Activated T-cell treated with anti-CD3 and anti-CD28 coated beads, Interleukin-2, amount 50 U/mL, for 72 hours (primary cell): ENCODE data around the gene PTGER3. TPM values are rescaled to one million over a fixed set of nuclear protein-coding genes. Genes with fewer than 3 reads are reported as not detected.

Source experiments
- ATAC-seq, 2 donors: fragments of 150-1000 bp; cut with Tn5 transposase; replicated peaks in 1 of 2; 2 replicates each; pipeline ENCODE4 v1.10.0; 2021; ENCODE audit warnings: moderate library complexity in 2 of 2, mild to moderate bottlenecking in 1 of 2
- DNase-seq, 2 donors: peaks; one replicate each; pipeline ENCODE4 v3.0.0; 2021 to 2022; ENCODE audit warnings: mixed read lengths in 1 of 2
- H3K27ac Mint-ChIP-seq: one replicate; pipeline ENCODE4 v1.8.0; 2022; ENCODE audit warnings: mild to moderate bottlenecking, moderate library complexity, mixed read lengths
- H3K27me3 Mint-ChIP-seq: one replicate; pipeline ENCODE4 v1.8.0; 2022; ENCODE audit warnings: low read depth, mixed read lengths
- H3K36me3 Mint-ChIP-seq, 2 donors: one replicate each; pipeline ENCODE4 v1.8.0; 2022; ENCODE audit warnings: mixed read lengths in 2 of 2, mild to moderate bottlenecking in 1 of 2; ENCODE audit not compliant: insufficient read depth in 2 of 2
- H3K4me1 Mint-ChIP-seq: one replicate; pipeline ENCODE4 v1.8.0; 2022; ENCODE audit warnings: low read depth, mixed read lengths
- H3K4me3 Mint-ChIP-seq, 2 donors: one replicate each; pipeline ENCODE4 v1.8.0; 2022; ENCODE audit warnings: mild to moderate bottlenecking in 2 of 2, mixed read lengths in 2 of 2, moderate library complexity in 2 of 2
- H3K9me3 Mint-ChIP-seq, 2 donors: one replicate each; pipeline ENCODE4 v1.8.0; 2022; ENCODE audit warnings: mixed read lengths in 2 of 2
- total RNA-seq, 2 donors: library from RNA; stranded (reverse); gene quantifications; one replicate each; pipeline ENCODE4 v1.2.3, GENCODE V29; 2022

The PTGER3 gene
- total RNA-seq, 2 donors from 2014 or later = 0.05 TPM; not detected in 1

GRCh38 chr1:71043065-71043464, 4.6 kb downstream of the PTGER3 start:
- Mint-ChIP-seq H3K4me3 (no peak overlapping the region), H3K36me3 (no peaks in the 10 kb centered on the region), H3K9me3 (peaks cover 0 to 1% of the 10 kb centered on the region in 2 donors), H3K27me3 (peaks cover 60% of the 10 kb centered on the region), H3K27ac (no peak overlapping the region), H3K4me1 (peaks cover 13% of the 10 kb centered on the region)
- ATAC-seq (no peak), DNase-seq (no peak)

DNA sequence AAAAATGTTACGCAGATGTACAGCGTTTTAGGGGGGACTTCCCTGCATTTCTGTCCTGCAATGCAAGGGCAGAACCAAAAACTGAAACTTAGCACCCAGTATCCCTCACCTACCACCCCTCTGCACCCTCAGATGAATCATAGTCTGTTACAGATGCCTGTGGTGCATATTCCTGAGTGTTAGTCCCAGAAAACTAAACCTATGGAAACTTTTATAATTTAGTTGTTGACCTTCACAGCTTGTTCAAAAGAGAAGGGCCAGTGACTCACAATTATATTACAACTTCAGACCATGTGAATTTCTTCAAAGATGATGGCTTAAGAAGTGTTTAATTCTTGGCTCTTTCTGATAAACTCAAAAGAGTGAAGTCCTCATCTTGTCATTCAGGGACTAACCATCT, 5.8 kb downstream of the PTGER3 start:
- Mint-ChIP-seq H3K27me3 (peaks cover 49% of the 10 kb centered on the region), H3K9me3 (peaks cover 0 to 1% of the 10 kb centered on the region in 2 donors), H3K36me3 (no peaks in the 10 kb centered on the region), H3K4me1 (peaks cover 10% of the 10 kb centered on the region), H3K27ac (no peak overlapping the region), H3K4me3 (no peak overlapping the region)
- DNase-seq (no peak), ATAC-seq (no peak)

- Mint-ChIP-seq H3K27ac (no peak overlapping the region), H3K9me3 (peaks cover 0 to 1% of the 10 kb centered on the region in 2 donors), H3K4me3 (no peak overlapping the region), H3K27me3 (peaks cover 41% of the 10 kb centered on the region), H3K4me1 (peaks cover 10% of the 10 kb centered on the region), H3K36me3 (no peaks in the 10 kb centered on the region)
- no peak for DNase-seq
- ATAC-seq = no peak
Measured at GRCh38 chr1:71039661-71040262, 7.9 kb downstream of the PTGER3 start.

DNA sequence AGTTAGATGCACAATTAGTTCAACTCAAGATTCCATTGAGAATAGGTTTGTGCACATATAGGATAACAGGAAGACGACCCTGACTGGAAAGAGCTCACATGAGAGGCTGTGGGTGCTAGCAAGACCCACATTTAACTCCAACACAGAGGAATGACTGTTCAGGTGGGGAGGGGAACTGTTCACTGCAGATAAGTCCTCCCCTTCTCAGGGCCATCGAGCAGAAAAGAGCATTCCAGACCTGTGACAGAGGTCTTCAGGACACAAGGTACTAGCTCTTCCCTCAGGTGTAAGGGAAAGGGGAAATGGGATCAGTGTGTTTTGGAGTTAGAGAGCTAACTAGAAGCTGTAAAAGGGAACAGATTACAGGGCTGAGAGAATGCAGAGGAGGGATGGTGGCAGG, 8.7 kb downstream of the PTGER3 start:
- no peak overlapping the region for H3K27ac Mint-ChIP-seq
- ATAC-seq (no peak), DNase-seq (no peak)
- H3K9me3 Mint-ChIP-seq = peaks cover 0 to 1% of the 10 kb centered on the region in 2 donors
- H3K4me1 Mint-ChIP-seq = peaks cover 10% of the 10 kb centered on the region
- peaks cover 37% of the 10 kb centered on the region for H3K27me3 Mint-ChIP-seq
- no peaks in the 10 kb centered on the region for H3K36me3 Mint-ChIP-seq
- no peak overlapping the region for H3K4me3 Mint-ChIP-seq

DNA sequence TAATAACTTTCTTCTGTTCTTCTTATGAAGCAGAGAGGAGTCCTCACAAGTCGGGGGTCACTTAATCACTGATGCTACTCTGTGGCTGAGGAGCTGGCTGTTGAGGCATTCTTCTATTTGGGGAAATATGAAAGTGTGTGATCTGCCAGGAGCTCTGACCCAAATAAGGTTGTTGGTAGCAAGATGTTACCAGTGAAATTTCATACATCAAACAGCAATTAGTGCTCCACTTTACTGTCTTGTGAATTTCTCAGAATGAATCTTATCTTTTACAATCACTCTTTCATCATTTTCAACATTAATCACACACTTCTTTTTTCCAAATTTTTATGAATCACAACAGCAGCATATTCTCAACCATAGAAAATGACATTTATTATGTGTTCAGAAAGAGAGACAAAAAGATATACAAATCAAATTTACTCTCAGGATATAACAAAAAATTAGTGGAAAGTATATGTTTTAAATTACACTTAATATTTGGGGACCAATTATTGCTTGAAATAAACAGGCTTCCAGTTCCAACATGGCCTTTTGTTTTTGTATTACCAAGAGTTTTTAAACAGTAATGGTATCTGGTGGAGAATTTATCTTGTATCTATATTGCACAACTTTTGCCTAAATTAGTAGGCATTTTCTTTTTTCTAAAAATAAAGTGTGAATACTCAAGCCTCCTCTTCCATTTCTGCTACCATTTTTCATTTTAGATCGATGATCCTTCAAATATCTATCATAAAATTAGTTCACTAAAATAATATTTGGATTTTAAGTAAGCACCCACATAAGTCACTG, 9.6 kb downstream of the PTGER3 start:
- H3K4me1 Mint-ChIP-seq = peaks cover 10% of the 10 kb centered on the region
- DNase-seq (no peak), ATAC-seq (peak; percentile 22 to 35)
- H3K27me3 Mint-ChIP-seq = peaks cover 44% of the 10 kb centered on the region
- no peak overlapping the region for H3K27ac Mint-ChIP-seq
- H3K36me3 Mint-ChIP-seq = no peaks in the 10 kb centered on the region
- peaks cover 0 to 1% of the 10 kb centered on the region in 2 donors for H3K9me3 Mint-ChIP-seq
- no peak overlapping the region for H3K4me3 Mint-ChIP-seq

GRCh38 chr1:71037066-71037465, 10.6 kb downstream of the PTGER3 start:
- DNase-seq (no peak), ATAC-seq (no peak)
- Mint-ChIP-seq H3K36me3 (no peaks in the 10 kb centered on the region), H3K4me1 (peaks cover 10% of the 10 kb centered on the region), H3K27me3 (peaks cover 48% of the 10 kb centered on the region), H3K4me3 (no peak overlapping the region), H3K27ac (no peak overlapping the region), H3K9me3 (peaks cover 0 to 1% of the 10 kb centered on the region in 2 donors)

DNA sequence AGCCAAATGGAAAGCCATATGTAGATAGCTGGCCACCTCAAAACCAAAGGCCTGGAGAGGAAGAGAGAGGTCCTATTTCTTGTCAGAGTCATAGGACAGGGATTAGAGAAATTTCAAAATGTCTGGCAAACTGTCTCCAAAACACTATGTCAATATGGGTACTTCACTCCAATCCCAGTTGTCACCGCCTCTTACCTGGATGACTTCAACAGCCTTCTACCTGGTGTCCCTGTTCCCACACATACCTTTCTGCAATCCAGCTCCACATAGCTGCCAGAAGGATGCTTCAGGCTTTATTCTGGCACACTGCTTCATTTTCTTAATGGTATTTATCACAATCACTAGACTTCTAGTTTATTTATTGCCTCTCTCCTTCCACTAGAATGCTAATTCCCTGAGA, 14.5 kb downstream of the PTGER3 start:
- DNase-seq = no peak
- H3K9me3 Mint-ChIP-seq = no peaks in the 10 kb centered on the region
- no peaks in the 10 kb centered on the region for H3K36me3 Mint-ChIP-seq
- peaks cover 31% of the 10 kb centered on the region for H3K27me3 Mint-ChIP-seq
- no peak for ATAC-seq
- H3K4me1 Mint-ChIP-seq = no peaks in the 10 kb centered on the region
- no peak overlapping the region for H3K4me3 Mint-ChIP-seq
- no peak overlapping the region for H3K27ac Mint-ChIP-seq

DNA sequence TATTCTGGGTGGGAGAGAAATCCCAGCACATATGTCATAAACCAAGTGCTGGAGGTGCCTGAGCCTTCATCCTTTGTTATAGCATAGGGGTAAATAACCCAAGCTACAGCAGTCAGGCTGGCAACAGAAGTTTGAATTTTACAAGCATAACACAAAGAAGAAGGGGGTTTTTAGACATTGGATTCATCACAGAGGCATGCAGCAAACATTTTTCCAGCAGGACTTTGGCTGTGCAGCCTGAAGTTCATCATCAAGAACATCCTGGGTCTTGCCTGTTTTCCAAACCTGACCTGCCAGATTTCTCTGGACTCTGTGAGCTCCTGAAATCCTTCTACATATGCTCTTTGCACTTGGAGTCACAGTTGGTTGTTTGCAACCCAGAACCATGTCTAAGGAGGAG, 16.2 kb downstream of the PTGER3 start:
- H3K4me3 Mint-ChIP-seq = no peak overlapping the region
- H3K9me3 Mint-ChIP-seq = no peaks in the 10 kb centered on the region
- H3K36me3 Mint-ChIP-seq = no peaks in the 10 kb centered on the region
- DNase-seq = no peak
- peaks cover 34% of the 10 kb centered on the region for H3K27me3 Mint-ChIP-seq
- H3K27ac Mint-ChIP-seq = no peak overlapping the region
- no peaks in the 10 kb centered on the region for H3K4me1 Mint-ChIP-seq
- no peak for ATAC-seq

DNA sequence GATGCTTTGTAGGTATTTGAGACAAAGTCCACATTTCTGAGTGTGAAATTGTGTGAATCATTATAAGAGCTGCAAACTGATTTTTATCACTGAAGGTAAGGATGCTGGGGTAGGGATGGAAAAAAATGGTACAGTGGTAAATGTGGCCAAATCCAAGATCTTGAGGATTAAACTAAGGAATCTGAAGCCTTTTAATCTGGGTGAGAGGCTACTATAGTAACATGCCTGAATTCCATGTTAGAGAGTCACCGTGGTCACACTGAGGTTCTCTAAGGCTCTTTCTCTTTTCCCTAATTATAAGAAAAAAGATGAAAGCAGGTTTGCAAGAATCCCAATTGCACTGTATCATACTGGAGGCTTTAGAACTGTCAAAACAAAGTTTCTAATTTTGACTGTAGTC, 17.6 kb downstream of the PTGER3 start:
- DNase-seq (no peak), ATAC-seq (no peak)
- no peak overlapping the region for H3K4me3 Mint-ChIP-seq
- no peak overlapping the region for H3K27ac Mint-ChIP-seq
- H3K27me3 Mint-ChIP-seq = peaks cover 22% of the 10 kb centered on the region
- H3K36me3 Mint-ChIP-seq = no peaks in the 10 kb centered on the region
- H3K9me3 Mint-ChIP-seq = no peaks in the 10 kb centered on the region
- no peaks in the 10 kb centered on the region for H3K4me1 Mint-ChIP-seq

- Mint-ChIP-seq H3K27me3 (peaks cover 21% of the 10 kb centered on the region), H3K9me3 (no peaks in the 10 kb centered on the region), H3K27ac (no peak overlapping the region), H3K4me1 (no peaks in the 10 kb centered on the region), H3K4me3 (no peak overlapping the region), H3K36me3 (no peaks in the 10 kb centered on the region)
- no peak for DNase-seq
- ATAC-seq = no peak
Measured at GRCh38 chr1:71028981-71029380, 18.6 kb downstream of the PTGER3 start.

DNA sequence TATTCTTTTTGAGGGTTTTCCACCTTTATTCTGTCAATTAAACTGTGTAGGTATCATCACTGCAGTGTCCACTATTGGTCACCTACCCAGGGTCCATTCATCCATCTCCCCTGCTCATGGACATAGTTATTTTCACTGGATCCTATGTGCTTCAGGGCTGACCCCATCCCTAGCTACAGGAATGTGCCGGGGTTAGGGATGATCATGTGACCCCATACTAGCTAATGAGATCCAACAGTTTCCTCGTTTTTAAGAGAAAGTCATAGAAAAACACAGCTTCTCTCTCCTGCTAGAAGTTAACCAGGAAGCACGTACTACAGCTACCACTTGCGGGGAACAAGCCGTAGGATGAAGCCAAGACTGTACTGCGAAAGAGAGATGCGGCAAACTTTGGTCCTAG, 19.6 kb downstream of the PTGER3 start:
- Mint-ChIP-seq H3K36me3 (no peaks in the 10 kb centered on the region), H3K27me3 (peaks cover 14% of the 10 kb centered on the region), H3K27ac (no peak overlapping the region), H3K4me3 (no peak overlapping the region), H3K9me3 (no peaks in the 10 kb centered on the region), H3K4me1 (no peaks in the 10 kb centered on the region)
- no peak for ATAC-seq
- DNase-seq = no peak

GRCh38 chr1:71026093-71026492, 21.5 kb downstream of the PTGER3 start:
- H3K4me1 Mint-ChIP-seq = no peaks in the 10 kb centered on the region
- H3K4me3 Mint-ChIP-seq = no peak overlapping the region
- no peaks in the 10 kb centered on the region for H3K9me3 Mint-ChIP-seq
- no peak overlapping the region for H3K27ac Mint-ChIP-seq
- H3K27me3 Mint-ChIP-seq = peaks cover 10% of the 10 kb centered on the region
- no peak for ATAC-seq
- H3K36me3 Mint-ChIP-seq = no peaks in the 10 kb centered on the region
- DNase-seq = no peak

- ATAC-seq = no peak
- peaks cover 7% of the 10 kb centered on the region for H3K27me3 Mint-ChIP-seq
- no peak overlapping the region for H3K27ac Mint-ChIP-seq
- H3K9me3 Mint-ChIP-seq = no peaks in the 10 kb centered on the region
- DNase-seq = no peak
- no peak overlapping the region for H3K4me3 Mint-ChIP-seq
- H3K4me1 Mint-ChIP-seq = no peaks in the 10 kb centered on the region
- no peaks in the 10 kb centered on the region for H3K36me3 Mint-ChIP-seq
Measured at GRCh38 chr1:71023515-71023914, 24.1 kb downstream of the PTGER3 start.
